Natural killer cell (primary cell): ENCODE results near the gene KMO. TPM values are rescaled to one million over a fixed set of nuclear protein-coding genes. Genes with fewer than 3 reads are reported as not detected.
A peak's percentile ranks its signal among the peaks of the same experiment; 100 is the strongest.

Experiments
- ATAC-seq, 3 donors: fragments of 150-1000 bp in 2 of 3; fragments of 200-7000 bp in 1 of 3; cut with Tn5 transposase; 1 replicate in 1 of 3; 2 replicates in 2 of 3; pipeline ENCODE4 v1.10.0; 2021; ENCODE audit warnings: mild to moderate bottlenecking in 2 of 3, moderate library complexity in 2 of 3
- DNase-seq, 2 donors: peaks; one replicate each; pipeline versions ENCODE4 v3.0.0 to v3.0.0-alpha.2; 2013 to 2021; ENCODE audit warnings: mixed read lengths in 1 of 2
- H3K27ac ChIP-seq: one replicate; pipeline ENCODE4 v1.5.1; 2013; ENCODE audit warnings: mild to moderate bottlenecking, low read length
- H3K27me3 ChIP-seq: one replicate; pipeline ENCODE4 v1.6.1; 2013; ENCODE audit warnings: low read length; ENCODE audit not compliant: control insufficient read depth, insufficient read depth
- H3K36me3 ChIP-seq: one replicate; pipeline ENCODE4 v1.6.1; 2013; ENCODE audit warnings: low read length; ENCODE audit not compliant: control insufficient read depth, insufficient read depth
- H3K4me1 ChIP-seq: one replicate; pipeline ENCODE4 v1.6.1; 2013; ENCODE audit warnings: low read length; ENCODE audit not compliant: control insufficient read depth, insufficient read depth
- H3K4me3 ChIP-seq: one replicate; pipeline ENCODE4 v1.5.1; 2013; ENCODE audit warnings: low read length
- H3K9me3 ChIP-seq: one replicate; pipeline ENCODE4 v1.6.1; 2013; ENCODE audit warnings: low read length; ENCODE audit not compliant: control insufficient read depth, insufficient read depth
- H3K27ac Mint-ChIP-seq, 2 donors: one replicate each; pipeline ENCODE4 v1.8.0; 2022; ENCODE audit warnings: mild to moderate bottlenecking in 2 of 2, mixed read lengths in 2 of 2, moderate library complexity in 1 of 2
- H3K27me3 Mint-ChIP-seq, 2 donors: one replicate each; pipeline ENCODE4 v1.8.0; 2022; ENCODE audit warnings: low read depth in 2 of 2, mixed read lengths in 2 of 2
- H3K36me3 Mint-ChIP-seq: one replicate; pipeline ENCODE4 v1.8.0; 2022; ENCODE audit warnings: mixed read lengths
- H3K4me1 Mint-ChIP-seq, 2 donors: one replicate each; pipeline ENCODE4 v1.8.0; 2022; ENCODE audit warnings: mixed read lengths in 2 of 2
- H3K4me3 Mint-ChIP-seq: one replicate; pipeline ENCODE4 v1.8.0; 2022; ENCODE audit warnings: mild to moderate bottlenecking, moderate library complexity, mixed read lengths
- H3K9me3 Mint-ChIP-seq, 2 donors: one replicate each; pipeline ENCODE4 v1.8.0; 2022; ENCODE audit warnings: mixed read lengths in 2 of 2
- CTCF ChIP-seq: fragments of 200-600 bp; IDR thresholded peaks from one replicate; pipeline ENCODE4 v1.8.0; 2022; ENCODE audit warnings: antibody characterized with exemption
- WGBS: methylation state at CpG from one replicate; pipeline ENCODE4 v1.1.7; 2013; ENCODE audit warnings: missing lambda C conversion rate; ENCODE audit not compliant: insufficient coverage; 5-methylcytosine and 5-hydroxymethylcytosine counted together
- intact Hi-C: fragments of 100-400 bp; cut with micrococcal nuclease; formaldehyde crosslinking; loops from one replicate; pipeline ENCODE4 v1.14.2; 2022
- total RNA-seq, 4 donors: library from RNA; stranded (reverse); fragments of 120-200 nt in 1 of 4; gene quantifications; one replicate each; pipeline versions ENCODE4 v1.2.3 to v1.2.4, GENCODE V29; 2013 to 2022

Gene KMO
- total RNA-seq, 3 donors from 2014 or later (not counting 1 experiment from before 2014, with no cell fraction given), result 0.97 to 1.1 TPM; not detected in 1

- Mint-ChIP-seq H3K4me1 (no peaks in the 10 kb centered on the region), H3K27me3 (peaks cover 38 to 54% of the 10 kb centered on the region in 2 donors), H3K9me3 (no peaks in the 10 kb centered on the region), H3K36me3 (no peaks in the 10 kb centered on the region), H3K4me3 (no peak overlapping the region), H3K27ac (no peak overlapping the region)
- Histone ChIP-seq H3K9me3 (no peaks in the 10 kb centered on the region), H3K36me3 (no peaks in the 10 kb centered on the region), H3K27ac (no peak overlapping the region), H3K4me1 (no peaks in the 10 kb centered on the region), H3K4me3 (no peak overlapping the region), H3K27me3 (peaks cover 4% of the 10 kb centered on the region)
- no peak for ATAC-seq
- 85% methylated on average over 2 of the region's 3 CpGs for WGBS
- no peak for DNase-seq
- intact Hi-C loops, result no loop called here
- TF ChIP-seq CTCF, result no peak
Measured at GRCh38 chr1:241525026-241525425, 7.2 kb upstream of the KMO start.

DNA sequence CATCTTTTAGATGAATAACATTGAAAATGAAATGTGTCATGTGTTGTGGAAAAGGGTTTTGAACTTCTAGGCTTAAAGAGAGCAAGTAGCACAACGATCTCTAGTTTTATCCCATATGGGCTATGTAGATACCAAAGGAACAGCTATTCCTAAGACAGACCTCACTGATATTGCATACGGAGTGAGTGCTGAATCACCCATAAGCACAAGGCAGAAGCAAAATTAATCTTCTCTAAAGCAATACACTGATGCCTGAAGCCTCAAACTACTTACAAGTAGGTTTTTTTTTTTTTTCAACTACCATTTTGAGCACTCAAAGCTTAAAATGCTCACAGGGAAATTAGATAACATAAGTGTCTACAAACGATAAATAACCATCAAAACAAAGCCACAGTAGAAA lies 5.0 kb upstream of the KMO start:
- H3K27me3 Mint-ChIP-seq, result peaks cover 33 to 54% of the 10 kb centered on the region in 2 donors
- no peak for TF ChIP-seq CTCF

DNA sequence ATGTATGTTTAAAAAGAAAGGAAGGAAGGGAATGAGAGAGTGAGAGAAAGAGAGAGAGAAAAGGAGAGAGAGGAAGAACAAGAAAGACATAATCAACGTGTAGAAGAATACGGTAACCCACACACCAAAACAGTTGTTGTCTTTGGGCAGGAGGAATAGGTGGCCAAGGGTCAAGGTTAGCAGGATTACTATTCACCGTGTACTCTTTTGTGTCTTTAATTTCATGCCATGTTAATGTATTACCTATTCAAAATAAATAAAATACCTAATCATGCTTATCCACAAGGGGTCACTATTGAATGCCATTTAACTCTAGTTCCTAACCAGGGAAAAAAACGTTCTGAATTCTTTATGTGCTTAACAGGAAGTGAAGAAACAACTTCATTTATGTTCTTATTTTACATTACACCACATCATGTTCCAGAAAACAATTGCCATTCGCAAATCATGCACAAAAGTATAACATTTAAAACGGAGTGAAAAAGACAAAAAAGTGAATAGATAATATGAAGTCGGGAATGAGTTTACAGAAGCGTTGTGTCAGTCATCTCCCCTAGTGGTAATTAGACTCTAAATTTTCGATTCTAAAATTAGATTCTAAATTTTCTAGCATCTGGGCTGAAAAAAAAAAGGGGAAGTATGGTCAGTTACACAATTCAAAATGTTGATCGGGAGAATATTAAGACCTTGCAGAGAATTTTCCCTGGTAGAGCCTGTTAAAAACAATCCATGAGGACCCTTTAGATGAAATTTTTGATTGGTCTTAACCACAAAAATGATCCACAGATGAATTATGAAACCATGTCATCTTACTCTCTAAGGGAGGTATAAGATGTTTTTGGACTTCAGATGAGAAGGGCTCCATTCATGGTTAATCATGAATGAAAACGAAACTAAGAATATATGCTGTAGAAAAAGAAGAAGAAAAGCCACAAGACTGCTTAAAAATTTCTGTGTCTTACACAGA lies 700 bp upstream of the KMO start:
- H3K27me3 ChIP-seq, result peaks cover 2% of the 10 kb centered on the region
- Mint-ChIP-seq H3K36me3 (no peaks in the 10 kb centered on the region), H3K27ac (peak overlapping the region; percentile 81 to 87), H3K4me3 (peak overlapping the region; percentile 99), H3K9me3 (no peaks in the 10 kb centered on the region), H3K4me1 (peaks cover 11 to 14% of the 10 kb centered on the region in 2 donors), H3K27me3 (peaks cover 7 to 18% of the 10 kb centered on the region in 2 donors)
- ATAC-seq, result peak; percentile 88 to 92 (median 88)
- no peaks in the 10 kb centered on the region for H3K9me3 ChIP-seq
- intact Hi-C loops, result loop anchor here (1.0 to 5.0 kb wide), 6 partner anchors 12 to 1796 kb away; partner anchors contain the start of genes EXO1 and FH
- WGBS, result 0% methylated on average over 7 of the region's 11 CpGs
- H3K4me3 ChIP-seq, result peak overlapping the region; percentile 75
- H3K4me1 ChIP-seq, result peaks cover 2% of the 10 kb centered on the region
- H3K27ac ChIP-seq, result peak overlapping the region; percentile 68
- no peaks in the 10 kb centered on the region for H3K36me3 ChIP-seq
- peak; percentile 84 for TF ChIP-seq CTCF
- peak in 1 of 2 donors; percentile 78 for DNase-seq

More for the DNA sequence above, 5.0 kb upstream of the KMO start:
- no peaks in the 10 kb centered on the region for H3K36me3 Mint-ChIP-seq
- Histone ChIP-seq H3K4me1 (peaks cover 2% of the 10 kb centered on the region), H3K27ac (no peak overlapping the region), H3K4me3 (no peak overlapping the region), H3K9me3 (no peaks in the 10 kb centered on the region), H3K27me3 (peaks cover 2% of the 10 kb centered on the region), H3K36me3 (no peaks in the 10 kb centered on the region)
- no peak for ATAC-seq
- H3K9me3 Mint-ChIP-seq, result no peaks in the 10 kb centered on the region
- 92% methylated on average over 3 of the region's 3 CpGs for whole genome bisulfite sequencing
- no peak for DNase-seq
- intact Hi-C loops, result no loop called here
- no peak overlapping the region for H3K27ac Mint-ChIP-seq
- H3K4me3 Mint-ChIP-seq, result no peak overlapping the region
- peaks cover 11 to 14% of the 10 kb centered on the region in 2 donors for H3K4me1 Mint-ChIP-seq
